Uterus (tissue), 2 donors: ENCODE data around the gene PFKFB4.

Experiments
- POLR2A ChIP-seq, 2 donors: fragments of 450-650 bp; IDR thresholded peaks; one replicate each; pipeline ENCODE4 v1.6.1; 2016; ENCODE audit warnings: antibody characterized with exemption in 2 of 2, mild to moderate bottlenecking in 1 of 2, moderate library complexity in 1 of 2
- TF ChIP-seq, protein P1 (sequence below), 4 experiments: fragments of 200-600 bp in 2 of 4; fragments of 450-650 bp in 2 of 4; sonication (generic) in 2 of 4; IDR thresholded peaks; one replicate each; pipeline ENCODE4 v1.5.1; 2016 to 2019; ENCODE audit warnings: antibody characterized with exemption in 4 of 4, mild to moderate bottlenecking in 2 of 4, moderate library complexity in 1 of 4

DNA sequence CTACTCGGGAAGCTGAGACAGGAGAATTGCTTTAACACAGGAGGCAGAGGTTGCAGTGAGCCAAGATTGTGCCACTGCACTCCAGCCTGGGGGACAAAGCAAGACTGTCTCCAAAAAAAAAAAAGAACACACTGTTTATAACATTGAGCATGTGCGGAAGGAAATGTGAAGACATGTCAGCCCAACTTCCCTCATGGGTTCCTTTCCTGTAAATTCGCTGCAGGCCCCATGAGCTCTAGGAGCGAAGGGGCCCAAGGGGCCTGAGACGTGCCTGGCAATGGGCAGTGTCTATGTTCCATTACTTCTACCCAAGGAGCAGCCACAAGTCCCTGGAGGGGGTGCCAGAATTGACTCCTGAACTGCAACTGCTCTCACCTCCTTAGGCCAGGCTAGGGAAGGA, 3.2 kb downstream of the PFKFB4 start:
- TF ChIP-seq, protein P1, sequence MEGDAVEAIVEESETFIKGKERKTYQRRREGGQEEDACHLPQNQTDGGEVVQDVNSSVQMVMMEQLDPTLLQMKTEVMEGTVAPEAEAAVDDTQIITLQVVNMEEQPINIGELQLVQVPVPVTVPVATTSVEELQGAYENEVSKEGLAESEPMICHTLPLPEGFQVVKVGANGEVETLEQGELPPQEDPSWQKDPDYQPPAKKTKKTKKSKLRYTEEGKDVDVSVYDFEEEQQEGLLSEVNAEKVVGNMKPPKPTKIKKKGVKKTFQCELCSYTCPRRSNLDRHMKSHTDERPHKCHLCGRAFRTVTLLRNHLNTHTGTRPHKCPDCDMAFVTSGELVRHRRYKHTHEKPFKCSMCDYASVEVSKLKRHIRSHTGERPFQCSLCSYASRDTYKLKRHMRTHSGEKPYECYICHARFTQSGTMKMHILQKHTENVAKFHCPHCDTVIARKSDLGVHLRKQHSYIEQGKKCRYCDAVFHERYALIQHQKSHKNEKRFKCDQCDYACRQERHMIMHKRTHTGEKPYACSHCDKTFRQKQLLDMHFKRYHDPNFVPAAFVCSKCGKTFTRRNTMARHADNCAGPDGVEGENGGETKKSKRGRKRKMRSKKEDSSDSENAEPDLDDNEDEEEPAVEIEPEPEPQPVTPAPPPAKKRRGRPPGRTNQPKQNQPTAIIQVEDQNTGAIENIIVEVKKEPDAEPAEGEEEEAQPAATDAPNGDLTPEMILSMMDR (IDR thresholded peaks at IDR 0.05) = no peak
- no peak for TF ChIP-seq POLR2A (IDR thresholded peaks at IDR 0.05)
